ENCODE measurements around the gene ATP6V1E1. TPM values are rescaled to one million over a fixed set of nuclear protein-coding genes. Genes with fewer than 3 reads are reported as not detected.

Gene ATP6V1E1
- total and polyA plus RNA-seq, 10 of the 15 experiments (the other 5 are each of a cell fraction or from before 2014, with no cell fraction given) = 66.7 to 128 (median 87.9) TPM

DNA sequence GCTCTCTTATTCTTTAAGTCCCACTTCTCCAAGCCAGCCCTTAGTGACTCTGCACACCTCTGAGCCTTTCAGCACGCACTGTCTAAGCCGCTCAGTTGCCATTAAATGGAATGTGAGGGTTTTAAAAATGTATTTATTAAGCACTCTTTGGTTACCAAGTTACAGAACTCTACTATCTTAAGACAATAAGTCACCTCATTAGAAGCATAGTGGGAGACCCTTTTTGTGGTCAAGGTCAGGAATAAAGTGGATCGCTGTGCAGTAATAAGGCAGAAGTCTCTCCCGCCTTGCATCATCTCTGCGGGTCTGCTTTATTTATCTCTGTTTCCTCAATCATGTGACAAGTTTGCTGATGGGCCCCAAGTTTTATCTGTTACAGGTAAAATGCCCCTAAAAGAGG, 53.4 kb downstream of the ATP6V1E1 start:
- ChIA-PET POLR2A (no interaction called here), SMC1A (ENCODE audit: uncharacterized antibody, unreplicated experiment) (no interaction called here), RAD21 (ENCODE audit: unreplicated experiment) (no interaction called here), CTCF (no interaction called here)
- Histone ChIP-seq H3K4me1 (ENCODE audit: control insufficient read depth, insufficient read depth, low read length) (no peaks in the 10 kb centered on the region), H4K20me1 (ENCODE audit: control insufficient read depth, insufficient read depth) (no peaks in the 10 kb centered on the region), H3K9ac (ENCODE audit: control insufficient read depth, insufficient read depth, low read length) (no peak overlapping the region), H3K9me3 (replicated peaks; ENCODE audit: control insufficient read depth, insufficient read depth, low read length) (no peaks in the 10 kb centered on the region), H3K4me2 (ENCODE audit: control insufficient read depth, insufficient read depth) (no peak overlapping the region), H2AFZ (ENCODE audit: control insufficient read depth, low read depth, low read length) (no peak overlapping the region), H3K27ac (ENCODE audit: control insufficient read depth, insufficient read depth) (no peak overlapping the region), H3K79me2 (ENCODE audit: control insufficient read depth, insufficient read depth, low read length) (no peaks in the 10 kb centered on the region), H3K27me3 (replicated peaks in 1 of 2; ENCODE audit: control insufficient read depth in 2 of 2, insufficient read depth in 2 of 2, low read length in 1 of 2) (no peaks in the 10 kb centered on the region; a peak in 1 of 4 replicates), H3K36me3 (ENCODE audit: control insufficient read depth in 2 of 2, insufficient read depth in 2 of 2, low read length in 1 of 2) (no peaks in the 10 kb centered on the region), H3K4me3 (no peak overlapping the region)
- no peak for ATAC-seq
- intact Hi-C loops (cut with micrococcal nuclease; ENCODE audit: unreplicated experiment) (no loop called here), in situ Hi-C loops (cut with MboI) (no loop called here)
- no peak for TF ChIP-seq RFX5 (IDR thresholded peaks at IDR 0.05; ENCODE audit: low read depth, low read length)
- no peak for TF ChIP-seq RELA (IDR thresholded peaks at IDR 0.05; ENCODE audit: borderline replicate concordance, partially characterized antibody)
- TF ChIP-seq NR2F1 (conservative IDR thresholded peaks at IDR 0.05) = no peak
- no peak for TF ChIP-seq CBX3 (IDR thresholded peaks at IDR 0.05; ENCODE audit: borderline replicate concordance, low read depth)
- TF ChIP-seq, protein P1, sequence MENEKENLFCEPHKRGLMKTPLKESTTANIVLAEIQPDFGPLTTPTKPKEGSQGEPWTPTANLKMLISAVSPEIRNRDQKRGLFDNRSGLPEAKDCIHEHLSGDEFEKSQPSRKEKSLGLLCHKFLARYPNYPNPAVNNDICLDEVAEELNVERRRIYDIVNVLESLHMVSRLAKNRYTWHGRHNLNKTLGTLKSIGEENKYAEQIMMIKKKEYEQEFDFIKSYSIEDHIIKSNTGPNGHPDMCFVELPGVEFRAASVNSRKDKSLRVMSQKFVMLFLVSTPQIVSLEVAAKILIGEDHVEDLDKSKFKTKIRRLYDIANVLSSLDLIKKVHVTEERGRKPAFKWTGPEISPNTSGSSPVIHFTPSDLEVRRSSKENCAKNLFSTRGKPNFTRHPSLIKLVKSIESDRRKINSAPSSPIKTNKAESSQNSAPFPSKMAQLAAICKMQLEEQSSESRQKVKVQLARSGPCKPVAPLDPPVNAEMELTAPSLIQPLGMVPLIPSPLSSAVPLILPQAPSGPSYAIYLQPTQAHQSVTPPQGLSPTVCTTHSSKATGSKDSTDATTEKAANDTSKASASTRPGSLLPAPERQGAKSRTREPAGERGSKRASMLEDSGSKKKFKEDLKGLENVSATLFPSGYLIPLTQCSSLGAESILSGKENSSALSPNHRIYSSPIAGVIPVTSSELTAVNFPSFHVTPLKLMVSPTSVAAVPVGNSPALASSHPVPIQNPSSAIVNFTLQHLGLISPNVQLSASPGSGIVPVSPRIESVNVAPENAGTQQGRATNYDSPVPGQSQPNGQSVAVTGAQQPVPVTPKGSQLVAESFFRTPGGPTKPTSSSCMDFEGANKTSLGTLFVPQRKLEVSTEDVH (IDR thresholded peaks at IDR 0.05; ENCODE audit: low read depth, partially characterized antibody) = no peak
- TF ChIP-seq IRF3 (IDR thresholded peaks at IDR 0.05) = no peak
- no peak for TF ChIP-seq IKZF1 (conservative IDR thresholded peaks at IDR 0.05)
- TF ChIP-seq POU2F2 (IDR thresholded peaks at IDR 0.05; ENCODE audit: borderline replicate concordance, low read depth, low read length) = no peak
- no peak for TF ChIP-seq ZNF207 (IDR thresholded peaks at IDR 0.05; ENCODE audit: borderline replicate concordance)
- TF ChIP-seq JUND (IDR thresholded peaks at IDR 0.05; ENCODE audit: low read depth, low read length) = no peak
- no peak for TF ChIP-seq BCL3 (IDR thresholded peaks at IDR 0.05; ENCODE audit: borderline replicate concordance, insufficient read depth, low read depth, low read length, poor library complexity, severe bottlenecking)
- TF ChIP-seq EP300 (IDR thresholded peaks at IDR 0.05; ENCODE audit: borderline replicate concordance in 1 of 2, control insufficient read depth in 1 of 2, low read depth in 2 of 2, low read length in 2 of 2) = no peak
- no peak for TF ChIP-seq CHD2 (IDR thresholded peaks at IDR 0.05; ENCODE audit: borderline replicate concordance, low read depth, low read length)
- no peak for TF ChIP-seq RUNX3 (IDR thresholded peaks at IDR 0.05; ENCODE audit: low read length)
- FAIRE-seq = no peak
- no TSS peak for BruUV-seq (replicated peaks)
- 77% methylated on average over 5 of the region's 5 CpGs for WGBS (ENCODE audit: insufficient coverage, insufficient replicate concordance, low lambda C conversion rate, missing lambda C conversion rate)
- DNase-seq (ENCODE audit: low read depth, low spot score) = no peak

All from GM12878 (cell line).